Left renal cortex interstitium (tissue), 4 donors: Measurements from ENCODE around the gene ALDOC. TPM values are rescaled to one million over a fixed set of nuclear protein-coding genes. Genes with fewer than 3 reads are reported as not detected.
"Not testable (repeated sequence)": the region's sequence is repeated elsewhere in the genome, so short reads cannot be mapped to it uniquely, and the experiment has no call there.

Experiments
- DNase-seq, 4 donors: peaks; one replicate each; pipeline ENCODE4 v3.0.0-alpha.2; 2013; ENCODE audit warnings: low read depth in 4 of 4, low spot score in 2 of 4, missing footprints in 1 of 4
- polyA plus RNA-seq, 4 donors: library from polyadenylated mRNA; unstranded; fragments of 120-200 nt; gene quantifications; one replicate each; pipeline ENCODE4 v1.2.1, GENCODE V29; 2013; ENCODE audit not compliant: insufficient read length in 4 of 4

Gene ALDOC
- 10 to 100 TPM; 17.7 to 31.4 (median 24.6) TPM for polyA plus RNA-seq

GRCh38 chr17:28576758-28577465, at the start of gene ALDOC:
Gene ALDOC (minus strand): TSS chr17:28576895. CDS start chr17:28575532, 1,363 bp downstream.
- peak in 3 of 4 donors; percentile 63 to 84 (median 77) for DNase-seq

- DNase-seq = no peak
These were observed 47.5 kb upstream of the ALDOC start for GRCh38 chr17:28624148-28624547.

DNA sequence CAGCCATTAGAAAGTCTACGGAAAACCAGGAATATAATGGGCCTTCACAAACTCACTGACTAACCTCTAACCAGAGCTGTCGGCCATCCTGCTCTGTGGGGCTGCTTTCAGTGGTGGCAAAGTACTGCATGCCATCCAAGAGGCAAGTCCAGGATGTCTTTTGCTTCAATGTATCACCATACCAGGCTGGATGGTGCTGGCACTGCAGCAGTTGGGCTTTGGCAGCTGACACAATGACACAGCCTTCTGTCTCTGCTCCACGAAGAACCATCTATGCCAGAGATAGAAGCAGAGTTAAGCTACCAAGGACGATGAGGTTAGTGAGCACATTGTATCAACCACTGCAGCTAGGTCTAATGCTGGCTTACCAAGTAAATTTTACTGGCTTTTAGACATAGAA, 47.0 kb upstream of the ALDOC start:
- DNase-seq = no peak

- no peak for DNase-seq
These were observed 45.5 kb upstream of the ALDOC start for GRCh38 chr17:28622186-28622585.

DNA sequence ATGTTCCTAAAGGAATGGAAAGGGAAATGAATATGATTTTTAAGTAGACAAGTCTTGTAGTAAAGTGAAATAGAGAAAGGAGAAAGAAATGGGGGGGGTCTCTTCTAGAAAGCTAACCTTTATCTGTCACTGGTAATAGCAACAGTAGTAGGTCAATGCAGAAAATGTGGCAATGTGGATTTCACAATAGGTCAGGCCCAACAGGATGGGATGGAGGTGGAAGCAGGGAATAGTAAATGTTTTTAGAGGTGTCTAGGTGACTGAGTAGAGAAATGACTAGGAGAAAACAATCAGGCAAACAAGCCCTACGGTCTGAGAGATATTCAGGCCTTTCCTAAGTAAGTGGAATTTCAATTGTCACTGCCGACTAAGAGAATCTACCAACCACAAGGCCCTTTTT, 43.3 kb upstream of the ALDOC start:
- DNase-seq = no peak

- no peak for DNase-seq
These were observed 41.8 kb upstream of the ALDOC start for GRCh38 chr17:28618464-28618863.

GRCh38 chr17:28616281-28616680, 39.6 kb upstream of the ALDOC start:
- no peak for DNase-seq

DNA sequence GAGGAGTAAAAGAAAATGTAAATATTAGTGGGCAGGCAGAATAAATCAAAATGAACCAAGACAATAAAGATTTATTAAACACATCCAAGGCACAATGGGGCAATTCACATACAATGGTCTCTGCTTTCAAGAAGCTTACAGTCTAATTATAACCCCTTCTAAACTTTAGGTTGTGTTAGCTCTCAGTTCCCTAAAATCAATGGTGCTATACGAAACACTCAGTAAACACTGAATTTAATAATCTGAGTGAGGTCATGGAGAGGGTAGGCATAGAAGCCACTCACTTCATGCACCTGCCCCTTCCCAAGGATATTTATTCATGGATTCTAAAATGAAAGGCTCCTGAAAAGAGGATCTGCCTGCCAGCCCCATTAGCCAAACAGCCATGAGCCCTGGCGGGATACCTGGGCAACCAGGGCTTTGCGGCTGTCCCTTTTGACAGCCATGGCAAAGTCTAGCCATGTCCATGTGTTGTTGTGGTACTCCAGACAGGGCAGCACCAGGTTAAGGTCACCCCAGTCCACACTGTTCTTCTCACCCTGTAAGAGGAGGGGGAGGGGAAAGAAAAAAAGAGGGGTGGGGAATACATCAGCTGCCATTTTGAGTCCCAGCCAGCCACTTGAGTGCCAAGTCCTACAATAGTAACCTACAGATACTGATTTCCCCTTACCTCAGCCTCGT, 38.7 kb upstream of the ALDOC start:
- no peak for DNase-seq

DNA sequence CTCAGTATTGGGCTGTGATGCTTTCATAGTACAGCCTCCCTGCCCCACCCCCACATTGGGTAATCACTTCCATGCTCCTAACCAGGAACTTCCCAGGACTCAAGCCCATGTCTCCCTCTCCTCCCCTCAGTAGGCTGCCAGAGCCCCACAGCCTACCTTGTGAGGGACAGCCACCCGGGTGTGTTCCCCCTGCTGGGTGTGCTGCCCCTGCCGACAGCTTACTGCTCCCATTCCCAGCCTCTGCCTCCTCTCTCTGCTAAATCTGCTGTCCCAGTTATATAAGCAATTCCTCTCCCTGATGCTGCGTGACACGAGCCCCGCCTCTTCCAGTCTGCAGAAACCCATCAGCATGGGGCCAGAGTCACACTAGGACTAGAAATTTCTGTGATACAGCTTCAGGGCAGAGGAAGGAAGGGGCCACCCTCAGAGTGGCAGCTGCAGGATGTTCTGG, 37.3 kb upstream of the ALDOC start, which contains the start of gene RSKR:
TSS of gene RSKR (minus strand) at position 255 of the 451 bp plus-strand sequence. CDS start at position 231, 24 bp downstream.
- DNase-seq = no peak

DNA sequence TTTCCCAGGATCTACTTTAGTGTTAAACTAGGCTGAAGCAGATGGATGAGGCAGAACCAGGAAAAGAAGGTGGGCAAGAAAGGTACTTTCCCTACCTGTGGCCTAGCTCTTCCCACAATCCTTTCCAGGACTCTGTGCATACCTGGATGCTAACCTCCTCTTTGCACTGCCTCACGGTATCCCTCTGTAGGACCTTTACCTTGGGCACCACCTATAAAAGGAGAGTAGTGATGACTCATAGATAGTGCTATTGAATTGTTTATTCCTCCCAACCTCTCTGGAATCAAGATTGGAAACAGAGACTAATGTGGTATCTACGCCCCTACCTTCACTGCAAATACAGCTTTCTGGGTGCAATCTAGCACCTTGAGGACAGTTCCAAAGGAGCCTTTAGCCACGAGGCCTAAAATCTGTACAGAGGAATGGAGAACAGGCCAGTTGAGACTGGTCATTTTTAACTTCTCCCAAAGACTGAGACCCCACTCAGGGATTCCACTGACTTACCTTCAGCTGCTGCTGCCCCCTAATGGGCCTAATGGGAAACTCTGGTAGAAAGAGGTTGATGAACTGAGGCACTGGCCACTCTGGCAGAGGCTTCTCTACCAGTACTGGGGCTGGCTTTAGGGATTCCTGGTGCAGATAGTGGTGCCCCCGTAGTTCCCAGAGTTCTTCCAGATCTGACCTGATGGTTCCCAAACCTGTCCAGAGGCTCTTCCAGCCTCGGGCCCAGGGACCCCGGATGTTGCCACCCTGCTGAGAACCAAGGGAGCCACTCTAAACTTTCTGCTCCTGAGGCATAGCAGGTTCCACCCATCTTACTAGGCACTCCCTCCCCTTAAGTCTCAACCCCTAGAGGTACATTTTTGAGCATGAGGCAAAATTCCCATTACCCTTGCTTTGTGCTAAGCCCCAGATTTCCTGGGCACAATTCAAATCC, 36.5 kb upstream of the ALDOC start:
- DNase-seq = peak in 1 of 4 donors; percentile 23

- no peak for DNase-seq
These were observed 35.8 kb upstream of the ALDOC start for GRCh38 chr17:28612531-28612930.

- DNase-seq = no peak
These were observed 33.7 kb upstream of the ALDOC start for GRCh38 chr17:28610376-28610775.

- DNase-seq = not testable (repeated sequence)
These were observed 27.3 kb upstream of the ALDOC start for GRCh38 chr17:28604031-28604430.

DNA sequence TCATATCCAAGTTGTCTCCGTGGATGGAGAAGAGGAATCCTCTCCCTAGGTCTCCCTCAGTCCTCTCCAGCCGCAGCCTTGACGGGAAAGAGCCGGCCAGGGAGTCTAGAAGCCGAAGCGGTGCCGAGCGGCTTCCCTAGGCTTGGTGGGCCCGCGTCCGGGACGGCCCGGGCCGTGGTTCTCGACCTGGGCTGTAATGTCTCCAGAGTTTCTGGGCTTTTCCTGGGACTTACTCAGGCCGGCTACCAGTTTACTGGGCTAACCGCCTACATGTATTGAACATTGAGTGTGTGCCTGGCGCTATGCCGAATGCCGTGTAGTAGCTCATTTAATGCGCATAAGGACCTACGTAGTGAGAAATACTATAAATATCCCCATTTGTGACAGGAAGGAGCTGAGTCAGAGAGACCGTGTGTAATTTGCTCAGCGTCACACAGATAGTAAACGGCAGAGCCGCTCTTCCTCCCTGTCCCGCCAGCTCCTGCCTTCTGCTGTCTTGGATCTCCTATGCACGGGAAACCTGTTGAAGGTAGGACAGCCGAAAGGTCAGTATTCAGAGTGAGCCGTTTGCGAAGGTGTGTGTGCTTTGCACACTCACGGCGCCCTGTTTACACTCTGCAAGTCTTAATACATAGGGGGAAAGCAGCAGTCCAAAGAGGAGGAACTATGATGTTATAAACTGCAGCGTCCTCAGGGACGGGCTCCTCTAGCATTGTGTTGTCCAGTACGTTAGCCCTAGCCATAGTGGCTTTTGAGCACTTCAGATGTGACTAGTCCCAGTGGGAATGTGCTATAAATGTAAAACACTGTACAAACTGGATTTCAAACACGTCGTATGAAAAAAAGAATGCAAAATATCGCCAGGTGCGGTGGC, 22.9 kb upstream of the ALDOC start:
- DNase-seq = peak in 1 of 4 donors; percentile 39

- peak; percentile 83 to 87 (median 85) for DNase-seq
These were observed 22.2 kb upstream of the ALDOC start, which contains the start of gene SPAG5 for GRCh38 chr17:28598799-28599310. Gene SPAG5 (minus strand): TSS chr17:28599025. CDS start chr17:28598946, 79 bp downstream.

GRCh38 chr17:28598389-28598788, 21.7 kb upstream of the ALDOC start:
- DNase-seq = peak in 3 of 4 donors; percentile 6 to 56 (median 25)

- no peak for DNase-seq
These were observed 21.1 kb upstream of the ALDOC start for GRCh38 chr17:28597606-28598383.

GRCh38 chr17:28592260-28592659, 15.6 kb upstream of the ALDOC start:
- no peak for DNase-seq

DNA sequence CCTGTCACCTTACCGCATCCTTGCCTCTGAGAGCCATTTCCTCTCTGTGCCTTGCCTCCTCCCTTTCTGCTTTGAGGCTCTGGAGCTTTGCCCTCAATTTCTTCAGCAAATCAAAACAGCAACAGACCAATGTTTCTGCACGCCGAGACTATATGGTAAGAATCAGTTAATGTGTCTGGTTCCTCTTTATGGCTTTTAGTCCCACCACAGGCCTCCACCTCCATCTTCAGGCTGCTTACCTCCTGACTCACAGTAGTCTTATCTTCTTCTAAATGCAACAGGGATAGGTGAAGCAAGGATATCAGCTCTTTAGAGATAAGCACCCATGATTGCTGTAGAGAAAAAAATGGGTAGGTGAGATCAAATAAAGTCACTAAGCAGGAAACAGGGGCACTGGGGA, 9.2 kb upstream of the ALDOC start:
- DNase-seq = no peak
